Stimulated activated CD4-positive, alpha-beta T cell treated with anti-CD3 and anti-CD28 coated beads, Interleukin-15, amount 100 ng/mL, for 1 hour (primary cell): ENCODE measurements around the gene ETNK2.

ENCODE experiments used
- DNase-seq, 2 donors: peaks; one replicate each; pipeline ENCODE4 v3.0.0-alpha.2; 2020; ENCODE audit warnings: low read depth in 1 of 2, low spot score in 1 of 2

The ETNK2 gene

GRCh38 chr1:204149635-204150565 lies 1.9 kb downstream of the ETNK2 start:
- no peak for DNase-seq

GRCh38 chr1:204149107-204149506 lies 2.7 kb downstream of the ETNK2 start:
- DNase-seq = no peak

- DNase-seq = no peak
These were observed 4.1 kb downstream of the ETNK2 start for GRCh38 chr1:204147406-204148383.

- DNase-seq = no peak
These were observed 4.9 kb downstream of the ETNK2 start for GRCh38 chr1:204146965-204147364.

GRCh38 chr1:204146309-204146708 lies 5.5 kb downstream of the ETNK2 start:
- DNase-seq = no peak

- DNase-seq = no peak
These were observed 6.8 kb downstream of the ETNK2 start for GRCh38 chr1:204145033-204145504.

GRCh38 chr1:204143276-204144041 lies 8.4 kb downstream of the ETNK2 start:
- DNase-seq = no peak

- DNase-seq = no peak
These were observed 9.5 kb downstream of the ETNK2 start for GRCh38 chr1:204142032-204142974.

- no peak for DNase-seq
These were observed 10.7 kb downstream of the ETNK2 start for GRCh38 chr1:204141131-204141530.

GRCh38 chr1:204139952-204140351 lies 11.9 kb downstream of the ETNK2 start:
- no peak for DNase-seq

GRCh38 chr1:204139088-204139487 lies 12.8 kb downstream of the ETNK2 start:
- no peak for DNase-seq

GRCh38 chr1:204136814-204137213 lies 15.0 kb downstream of the ETNK2 start:
- no peak for DNase-seq

- no peak for DNase-seq
These were observed 17.7 kb downstream of the ETNK2 start for GRCh38 chr1:204134103-204134502.

- no peak for DNase-seq
These were observed 19.1 kb downstream of the ETNK2 start for GRCh38 chr1:204132718-204133117.

- no peak for DNase-seq
These were observed 19.9 kb downstream of the ETNK2 start for GRCh38 chr1:204131978-204132377.

GRCh38 chr1:204130981-204131892 lies 20.6 kb downstream of the ETNK2 start:
- no peak for DNase-seq

GRCh38 chr1:204130178-204130577 lies 21.7 kb downstream of the ETNK2 start:
- DNase-seq = no peak

- peak; percentile 11 to 46 for DNase-seq
These were observed 22.6 kb downstream of the ETNK2 start for GRCh38 chr1:204128964-204129896.
